Stimulated activated CD8-positive, alpha-beta memory T cell treated with anti-CD3 and anti-CD28 coated beads, Interleukin-12 subunit alpha, Interleukin-12 subunit beta, amount 100 ng/mL, for 1 hour (primary cell): ENCODE results near the gene SHANK2.

Experiments
- DNase-seq: peaks from one replicate; pipeline ENCODE4 v3.0.0-alpha.2; 2020; ENCODE audit warnings: low read depth

Gene SHANK2

DNA sequence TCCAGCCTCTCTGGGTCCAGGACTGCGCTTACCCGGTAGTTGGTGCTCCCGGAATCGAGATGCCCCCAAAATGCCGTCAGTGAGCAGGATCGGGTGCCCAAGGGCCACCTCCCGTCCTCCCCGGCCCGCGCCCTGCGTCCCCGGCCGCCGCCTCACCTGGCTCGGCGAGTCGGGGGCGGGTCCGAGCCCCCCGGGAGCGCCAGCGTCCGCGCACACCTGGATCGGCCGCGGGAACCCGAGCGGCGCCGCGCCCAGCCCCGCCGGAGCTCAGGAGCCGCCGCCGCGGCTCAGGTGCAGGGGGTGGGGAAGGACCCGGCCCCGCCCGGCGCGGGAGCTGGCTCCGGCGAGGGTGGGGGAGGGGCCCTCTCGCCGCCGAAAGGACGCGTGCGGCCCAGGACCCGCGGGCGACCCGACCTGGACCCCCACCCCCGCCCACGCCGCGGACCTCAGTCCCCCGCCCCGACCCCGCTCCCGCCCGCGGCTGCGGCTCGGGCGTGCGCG lies at the start of gene SHANK2:
Gene SHANK2 (minus strand): TSS at position 309 of the 501 bp plus-strand sequence. CDS start 105,251 bp downstream, outside the sequence.
- DNase-seq = no peak

DNA sequence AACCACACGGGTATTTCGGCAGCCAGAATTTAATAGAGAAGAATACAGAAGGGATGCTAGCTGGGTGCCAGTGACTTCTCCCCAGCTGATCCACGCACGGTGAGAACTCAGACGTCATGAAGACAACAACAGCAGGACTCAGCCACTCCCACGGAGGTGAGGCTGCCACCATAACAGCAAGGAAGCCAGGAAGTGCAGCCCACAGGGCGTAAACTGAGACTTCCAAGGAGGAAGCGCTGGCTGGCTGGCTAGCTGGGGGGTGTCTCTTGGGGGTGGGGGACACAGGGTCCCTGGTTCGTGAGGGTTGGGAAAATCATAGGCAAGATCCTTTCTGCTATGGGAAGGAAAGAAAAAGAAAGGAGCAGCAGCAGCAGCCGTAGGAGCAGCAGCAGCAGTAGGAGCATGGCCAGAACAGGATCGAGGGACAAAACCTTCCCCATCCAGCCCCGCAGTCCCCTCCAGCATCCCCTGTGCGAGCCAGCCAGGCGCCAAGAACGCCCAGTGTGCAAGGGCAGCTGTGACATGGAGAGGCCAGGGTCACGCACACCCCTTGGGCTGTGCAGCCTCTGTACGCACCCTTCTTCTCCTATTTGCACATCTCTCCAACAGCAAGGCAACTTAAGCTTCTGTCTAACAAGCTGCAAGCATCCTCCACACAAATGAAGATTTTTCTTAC lies 49.6 kb upstream of the SHANK2 start:
- no peak for DNase-seq

- DNase-seq = no peak
Measured at GRCh38 chr11:71301046-71301857, 48.9 kb upstream of the SHANK2 start.

DNA sequence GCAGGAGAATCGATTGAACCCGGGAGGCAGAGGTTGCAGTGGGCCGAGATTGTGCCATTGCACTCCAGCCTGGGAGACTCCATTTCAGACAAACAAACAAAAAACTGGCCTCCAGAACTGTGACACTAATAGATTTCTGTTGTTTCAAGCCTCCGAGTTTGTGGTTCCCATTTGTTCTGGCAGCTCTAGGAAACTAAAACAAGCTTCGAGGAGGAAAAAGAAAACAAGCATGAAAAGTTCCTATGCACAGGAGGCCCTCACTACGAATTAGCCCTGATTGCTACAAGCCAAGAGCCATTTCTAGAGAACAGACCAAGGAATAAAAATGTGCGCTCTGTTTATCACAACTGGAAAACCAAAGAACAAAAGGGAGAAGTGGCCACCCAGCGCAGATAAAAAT lies 47.8 kb upstream of the SHANK2 start:
- no peak for DNase-seq

DNA sequence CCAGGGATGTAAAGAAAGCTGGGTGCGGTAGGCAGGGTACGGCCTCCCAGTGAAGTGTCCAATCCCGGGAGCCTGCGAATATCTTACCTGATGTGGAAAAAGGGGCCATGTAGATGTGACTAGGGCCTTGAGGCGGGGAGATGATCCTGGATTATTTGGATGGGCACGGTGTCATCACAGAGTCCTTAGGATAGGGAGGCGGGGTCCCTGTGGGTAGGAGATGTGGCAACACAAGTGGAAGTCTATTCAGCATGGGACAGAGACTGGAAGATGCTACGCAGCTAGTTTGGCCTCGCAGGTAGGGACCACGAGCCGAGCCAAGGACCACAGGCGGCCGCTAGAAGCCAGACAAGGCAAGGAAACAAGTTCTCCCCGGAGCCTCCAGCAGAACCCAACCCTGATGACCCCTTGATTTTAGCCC lies 46.4 kb upstream of the SHANK2 start:
- no peak for DNase-seq

DNA sequence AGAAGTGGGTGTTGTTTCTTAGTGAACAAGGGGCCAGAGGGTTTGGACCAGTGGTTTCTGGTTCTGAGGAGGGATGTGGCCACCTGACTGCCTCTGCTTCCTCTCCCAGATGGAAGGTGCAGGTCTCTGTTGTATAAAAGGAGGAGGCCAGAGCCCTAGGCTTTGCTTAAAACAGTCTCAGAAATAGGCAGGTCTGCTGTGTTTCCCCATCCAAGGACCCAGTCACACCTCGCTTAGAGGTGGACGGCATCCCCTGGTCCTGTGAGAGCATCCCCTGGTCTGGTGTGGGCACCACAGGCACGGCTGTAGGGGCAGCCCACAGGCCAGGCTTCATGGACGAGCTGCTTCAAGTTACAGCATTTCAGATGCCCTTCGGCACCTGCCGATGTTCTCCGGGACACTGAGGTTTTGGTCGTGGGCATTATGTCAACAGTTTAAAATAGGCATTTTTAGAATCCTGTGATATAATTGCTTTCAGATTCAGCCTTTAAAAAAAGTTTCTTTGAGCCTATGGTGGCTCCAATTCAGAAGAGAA lies 45.7 kb upstream of the SHANK2 start:
- no peak for DNase-seq

DNA sequence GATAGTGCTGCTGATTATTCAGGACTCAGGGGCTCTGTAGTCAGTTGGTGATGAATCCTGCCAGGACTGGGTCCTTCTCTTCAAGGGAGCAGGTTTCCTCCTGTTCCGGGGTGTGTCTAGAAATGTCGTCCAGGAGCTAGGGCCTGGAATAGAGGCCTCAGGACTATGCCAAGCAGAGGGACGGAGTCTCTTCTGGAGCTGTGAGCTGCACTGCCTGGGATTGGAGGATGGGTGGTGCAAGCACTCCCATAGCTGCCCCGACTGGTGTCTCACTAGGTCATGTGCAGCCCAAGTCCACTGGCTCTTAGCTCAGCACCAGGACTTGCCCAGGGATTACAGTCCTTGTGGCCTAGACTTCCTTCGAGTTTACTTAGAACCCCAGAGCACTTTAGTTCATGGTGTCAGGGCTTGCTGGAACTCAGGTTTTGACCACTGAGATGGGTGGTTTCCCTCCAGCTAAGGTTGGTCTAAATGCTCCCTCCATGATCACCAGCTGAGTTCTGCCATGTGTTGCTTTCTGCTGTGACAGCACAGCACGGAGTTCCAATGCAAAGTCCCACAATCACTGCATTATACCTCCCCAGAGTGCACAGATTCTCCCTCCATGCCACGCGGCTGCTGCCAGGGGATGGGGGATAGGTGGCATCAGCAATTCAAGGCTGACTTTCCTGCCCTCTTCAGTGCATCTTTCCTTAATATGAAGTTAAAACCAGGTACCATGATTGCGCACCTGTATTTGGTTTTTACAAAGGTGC lies 42.6 kb upstream of the SHANK2 start:
- DNase-seq = no peak

GRCh38 chr11:71293961-71294782 lies 41.8 kb upstream of the SHANK2 start:
- no peak for DNase-seq

DNA sequence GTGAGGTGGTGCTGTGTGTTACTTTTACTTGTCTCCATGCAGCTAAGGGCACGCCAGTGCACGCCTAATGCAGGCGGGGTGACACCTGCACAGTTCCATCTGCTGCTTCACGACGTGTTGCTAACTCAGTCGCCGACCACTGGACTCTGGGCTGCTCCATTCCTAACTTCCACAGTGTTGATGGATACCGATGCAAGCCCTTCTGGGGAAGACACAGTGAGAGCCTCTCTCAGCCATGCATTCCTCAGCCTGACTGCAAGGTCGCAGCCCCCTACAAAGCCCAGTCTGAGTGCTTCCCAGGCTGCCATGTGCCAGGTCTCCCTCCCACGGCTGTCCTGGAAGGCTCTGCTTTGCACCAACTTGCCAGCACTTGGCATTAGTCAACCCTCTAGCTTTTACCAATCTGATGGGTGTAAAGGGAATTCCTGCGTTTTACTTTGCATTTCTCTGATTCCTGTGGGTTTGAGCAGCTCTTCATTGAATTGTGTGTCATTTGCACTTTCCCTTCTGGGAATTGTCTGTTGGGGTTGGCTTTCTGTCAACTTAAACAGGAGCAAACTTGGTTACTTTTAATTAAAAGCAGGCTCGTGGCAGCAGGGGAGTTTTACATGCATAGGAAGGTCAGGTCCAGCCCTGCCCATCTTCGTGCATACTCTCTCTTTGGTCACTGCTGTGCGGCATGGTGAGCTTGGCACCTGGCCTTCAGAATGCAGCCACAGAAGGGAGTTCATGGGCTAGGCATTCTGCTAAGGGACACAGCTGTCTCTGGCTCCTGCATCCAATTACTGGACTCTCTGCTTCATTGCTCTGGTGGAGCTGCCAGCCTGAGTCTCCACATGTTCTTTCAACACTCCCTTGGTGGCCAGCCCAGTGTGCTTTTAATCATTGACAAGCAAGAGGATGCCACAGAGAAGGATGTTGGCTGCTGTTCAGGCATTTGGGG lies 34.6 kb upstream of the SHANK2 start:
- no peak for DNase-seq

DNA sequence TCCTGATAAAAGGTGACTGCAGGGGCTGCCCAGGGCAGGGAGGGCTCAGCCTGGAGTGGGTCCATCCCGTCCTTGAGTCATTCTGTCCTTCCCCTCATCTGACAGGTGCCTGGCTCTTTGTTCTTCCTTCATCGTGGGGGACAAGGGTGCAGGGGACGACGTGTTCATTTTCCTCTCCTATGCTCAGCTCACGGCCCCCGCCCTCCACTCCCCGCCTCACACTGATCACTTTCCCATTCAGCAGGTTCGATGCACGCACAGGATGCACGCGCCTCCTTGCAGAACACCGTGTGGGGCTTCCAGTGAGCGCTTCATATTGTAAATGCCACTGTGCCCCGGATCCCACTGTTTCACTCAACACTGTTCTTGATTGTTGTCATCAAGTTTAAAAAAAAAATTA lies 32.7 kb upstream of the SHANK2 start:
- no peak for DNase-seq

DNA sequence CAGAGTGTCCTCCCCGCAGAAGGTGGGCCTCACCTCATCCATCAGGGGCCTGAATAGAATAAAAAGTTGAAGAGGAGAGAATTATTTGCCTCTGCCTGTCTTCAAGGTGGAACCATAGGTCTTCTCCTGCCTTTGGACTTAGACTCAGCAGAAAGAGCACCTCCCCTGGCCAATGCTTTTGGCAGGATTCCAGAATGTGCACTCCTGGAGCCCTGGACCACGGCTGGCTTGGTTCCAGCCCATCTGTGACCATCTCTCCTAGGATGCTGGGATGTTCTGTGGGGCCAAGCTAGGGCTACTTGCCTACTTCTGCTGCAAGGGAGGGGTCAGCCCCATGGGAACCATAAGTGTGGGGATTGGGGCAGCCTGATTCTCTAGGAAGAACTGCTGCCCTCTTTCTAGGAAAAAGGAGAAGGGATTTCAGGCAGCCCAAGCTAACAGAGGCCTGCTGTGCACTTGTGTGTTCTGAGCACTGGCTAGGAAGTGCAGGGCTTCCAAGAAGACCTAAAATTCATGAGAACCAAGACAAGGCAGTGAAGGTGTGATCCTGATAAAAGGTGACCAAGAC lies 32.2 kb upstream of the SHANK2 start:
- no peak for DNase-seq

- no peak for DNase-seq
Measured at GRCh38 chr11:71283971-71284441, 31.6 kb upstream of the SHANK2 start.

DNA sequence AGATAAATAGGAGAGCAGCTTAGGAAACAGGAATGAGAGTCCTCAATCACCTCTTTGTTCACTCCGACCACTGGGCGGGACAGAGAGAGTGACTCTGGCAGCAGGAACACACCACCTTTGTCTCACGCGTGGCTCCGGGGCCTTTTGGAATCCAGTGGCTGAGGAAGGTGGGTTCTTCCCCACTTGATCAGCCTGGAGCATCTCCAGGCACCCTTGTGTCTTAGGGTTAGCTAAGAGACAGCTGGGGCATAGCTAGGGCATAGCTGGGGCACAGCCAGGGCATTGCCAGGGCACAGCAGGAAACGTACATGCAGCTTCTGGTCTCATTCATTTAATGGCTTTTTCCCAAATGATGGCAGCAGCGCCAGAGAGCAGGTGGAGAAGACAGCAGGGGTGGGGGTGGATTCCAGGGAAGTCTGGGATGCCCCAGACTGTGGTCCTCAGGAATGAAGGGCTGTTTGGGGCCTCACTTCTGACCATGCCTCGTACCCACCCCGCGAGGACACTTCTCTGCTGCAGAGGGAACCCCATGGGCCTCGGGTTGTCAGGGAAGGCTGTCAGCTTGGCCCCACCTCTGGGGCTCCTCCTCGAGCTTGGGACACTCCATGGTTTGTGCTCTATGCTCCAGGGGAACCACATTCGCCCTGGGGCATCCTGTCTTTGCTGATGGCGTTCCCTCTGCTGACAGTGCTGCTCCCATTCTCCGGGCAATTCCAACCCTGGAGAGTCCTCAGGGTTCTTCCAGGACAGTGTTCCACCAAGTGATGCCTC lies 30.4 kb upstream of the SHANK2 start:
- DNase-seq = no peak

DNA sequence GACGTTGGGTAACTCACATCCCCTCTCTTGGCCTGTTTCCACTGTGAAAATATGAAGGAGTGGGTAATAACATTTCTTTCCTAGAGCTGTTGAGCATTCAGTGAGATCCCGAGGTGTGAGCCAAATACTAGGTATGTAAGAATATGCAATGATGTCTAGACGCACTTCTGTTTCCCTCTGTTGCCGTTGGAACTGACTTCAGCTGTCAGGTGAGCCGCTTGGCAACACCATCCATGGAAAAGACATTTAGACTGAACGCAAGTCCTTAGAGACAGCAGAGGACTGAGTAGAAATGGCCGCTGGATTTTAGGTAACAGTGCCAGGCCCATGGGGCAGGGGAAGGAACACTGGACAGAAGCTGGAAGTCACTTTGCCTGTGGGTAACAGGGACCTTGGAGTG lies 29.5 kb upstream of the SHANK2 start:
- no peak for DNase-seq

DNA sequence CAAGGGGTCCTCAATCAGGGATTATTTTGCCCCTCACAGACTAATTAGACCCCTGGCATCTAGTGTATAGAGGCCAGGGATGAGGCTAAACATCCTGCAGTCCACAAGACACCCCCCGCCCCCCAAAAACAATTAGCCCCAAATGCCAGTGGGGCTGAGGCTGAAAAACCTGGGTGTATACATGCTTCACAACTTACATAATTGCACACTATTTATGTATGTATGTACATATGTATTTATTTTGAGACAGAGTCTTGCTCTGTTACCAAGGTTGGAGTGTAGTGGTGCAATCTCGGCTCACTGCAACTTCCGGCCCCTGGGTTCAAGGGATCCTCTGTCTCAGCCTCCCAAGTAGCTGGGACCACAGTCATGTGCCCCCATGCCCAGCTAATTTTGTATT lies 28.8 kb upstream of the SHANK2 start:
- no peak for DNase-seq

DNA sequence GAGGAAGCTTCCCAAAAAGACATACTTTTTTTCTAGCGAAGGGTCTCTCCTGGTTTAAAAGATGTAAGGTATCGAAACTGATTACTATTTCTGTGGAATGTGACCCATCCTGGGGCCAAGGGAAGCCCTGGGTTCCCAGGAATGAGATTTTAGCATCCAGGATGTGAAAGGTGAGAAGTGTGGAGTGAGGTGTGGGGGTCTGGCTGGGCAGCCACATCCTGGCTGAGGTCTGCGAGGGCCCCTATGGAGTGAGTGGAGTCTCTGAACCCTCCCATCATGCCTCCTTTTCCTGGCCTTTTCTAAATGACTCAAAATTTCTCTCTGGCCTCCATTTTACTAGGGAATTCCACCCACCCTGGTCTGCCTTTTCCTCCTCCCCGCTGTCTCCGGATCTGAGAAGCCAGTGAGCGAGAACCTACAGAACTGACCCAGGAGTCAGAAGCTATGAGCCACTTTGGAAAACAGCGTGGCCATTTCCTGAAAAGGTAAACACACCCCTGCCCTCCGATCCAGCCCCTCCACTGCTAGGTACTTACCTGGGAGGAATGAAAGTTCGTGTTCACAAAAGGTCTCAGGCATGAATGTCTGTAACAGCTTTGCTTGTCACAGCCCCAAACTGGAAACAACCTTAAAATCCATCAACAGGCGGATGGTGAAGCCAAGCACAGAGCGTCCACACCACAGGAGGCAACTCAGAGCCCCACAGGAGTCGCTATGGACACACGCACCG lies 27.7 kb upstream of the SHANK2 start:
- DNase-seq = no peak

DNA sequence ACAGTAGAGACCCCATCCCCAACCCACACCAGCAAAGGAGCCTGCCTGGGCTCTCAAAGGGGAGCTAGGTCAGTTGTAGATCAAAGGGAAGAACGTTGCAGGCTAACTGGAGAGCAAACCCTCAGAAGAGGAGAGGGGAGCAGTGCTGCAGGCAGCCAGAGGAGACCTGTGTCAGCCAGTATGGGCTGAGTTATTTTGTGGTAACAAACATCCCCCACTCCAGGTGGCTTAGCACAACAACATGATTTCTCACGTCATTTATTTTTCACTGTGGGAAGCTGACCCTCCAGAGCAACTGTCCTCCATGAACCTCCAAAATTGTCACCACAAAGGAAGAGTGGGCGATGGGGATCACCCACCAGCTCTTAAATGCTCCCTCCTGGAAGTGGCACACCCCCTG lies 19.8 kb upstream of the SHANK2 start:
- DNase-seq = no peak
